Measurements from ENCODE around the gene PACS2. TPM values are rescaled to one million over a fixed set of nuclear protein-coding genes. Genes with fewer than 3 reads are reported as not detected.

Gene PACS2
- total RNA-seq, 1 experiment from 2014 or later: 72.5 TPM

DNA sequence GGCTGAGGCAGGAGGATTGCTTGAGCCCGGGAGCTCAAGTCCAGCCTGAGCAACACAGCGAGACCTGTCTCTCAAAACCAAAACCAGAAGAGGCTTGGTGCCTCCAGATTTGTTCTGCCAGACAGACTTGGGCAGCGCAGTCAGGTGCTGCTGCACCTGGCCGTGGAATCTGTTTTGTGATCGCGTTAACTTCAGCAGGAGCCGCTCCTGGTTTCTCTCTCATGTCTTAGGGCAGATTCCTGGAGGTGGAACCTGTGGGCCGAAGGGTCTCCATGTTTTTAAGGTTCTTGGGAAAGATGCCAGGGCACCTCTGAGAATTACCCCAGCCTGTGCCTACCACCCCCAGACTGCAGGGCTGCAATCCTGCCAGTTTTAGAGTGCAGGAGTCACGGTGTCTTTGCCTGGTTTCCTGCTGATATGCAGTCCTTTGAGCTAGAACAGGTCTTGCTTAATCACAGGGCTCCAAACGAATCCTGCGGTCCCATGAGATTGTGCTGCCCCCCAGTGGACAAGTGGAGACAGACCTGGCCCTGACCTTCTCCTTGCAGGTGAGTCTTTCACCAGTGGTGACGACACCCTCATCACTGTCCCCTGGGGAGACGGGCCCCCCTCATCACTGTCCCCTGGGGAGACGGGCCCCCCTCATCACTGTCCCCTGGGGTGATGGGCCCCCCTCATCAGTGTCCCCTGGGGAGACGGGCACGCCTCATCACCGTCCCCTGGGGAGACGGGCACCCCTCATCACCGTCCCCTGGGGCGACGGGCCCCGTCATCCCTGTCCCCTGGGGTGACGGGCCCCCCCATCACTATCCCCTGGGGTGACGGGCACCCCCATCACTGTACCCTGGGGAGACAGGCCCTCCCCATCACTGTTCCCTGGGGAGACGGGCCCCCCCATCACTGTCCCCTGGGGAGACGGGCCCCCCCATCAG, 37.6 kb downstream of the PACS2 start:
- Histone ChIP-seq H2AFZ (ENCODE audit: low read length) (no peak overlapping the region), H3K27me3 (ENCODE audit: insufficient read depth, low read length) (no peaks in the 10 kb centered on the region), H2BK5ac (ENCODE audit: insufficient read length, low read length) (no peak overlapping the region), H3K14ac (ENCODE audit: insufficient read depth, low read length) (no peak overlapping the region), H4K91ac (ENCODE audit: insufficient read length, low read depth, low read length) (no peak overlapping the region), H3K4me1 (ENCODE audit: insufficient read depth, low read length) (no peaks in the 10 kb centered on the region), H3K4ac (ENCODE audit: low read depth, low read length) (no peak overlapping the region), H3K79me1 (ENCODE audit: insufficient read depth, low read depth, low read length, poor library complexity, severe bottlenecking) (no peaks in the 10 kb centered on the region), H3K56ac (ENCODE audit: insufficient read length, low read depth, low read length) (no peak overlapping the region), H2BK120ac (ENCODE audit: low read depth, low read length, poor library complexity, severe bottlenecking) (no peak overlapping the region), H3K27ac (ENCODE audit: insufficient read length, low read depth, low read length) (no peak overlapping the region), H4K5ac (ENCODE audit: insufficient read length, low read depth, low read length) (no peak overlapping the region), H2BK20ac (ENCODE audit: low read depth, low read length, poor library complexity, severe bottlenecking) (no peak overlapping the region), H2AK5ac (ENCODE audit: insufficient read length, low read length) (no peak overlapping the region), H3K4me2 (ENCODE audit: insufficient read depth, insufficient read length, low read length) (no peak overlapping the region), H3K23ac (ENCODE audit: insufficient read length, low read depth, low read length) (no peak overlapping the region), H4K8ac (replicated peaks; ENCODE audit: insufficient read length, low read depth, low read length) (no peak overlapping the region), H3K79me2 (ENCODE audit: insufficient read depth, low read length) (no peaks in the 10 kb centered on the region; the same call in 1 of the 2 replicates), H3T11ph (ENCODE audit: low read length) (no peak overlapping the region), H4K20me1 (ENCODE audit: control insufficient read depth, insufficient read depth, insufficient read length) (peaks cover 4% of the 10 kb centered on the region), H3K9ac (ENCODE audit: extremely low read depth, insufficient read length, low read length) (no peak overlapping the region), H3K23me2 (ENCODE audit: insufficient read length, low read depth, low read length, poor library complexity, severe bottlenecking) (no peaks in the 10 kb centered on the region), H2BK15ac (ENCODE audit: low read depth, low read length) (no peak overlapping the region), H2BK12ac (ENCODE audit: insufficient read length, low read depth, low read length) (no peak overlapping the region), H3K18ac (ENCODE audit: insufficient read length, low read depth, low read length) (no peak overlapping the region), H3K9me3 (ENCODE audit: control insufficient read depth, low read depth, low read length) (no peaks in the 10 kb centered on the region)
- DNase-seq: peak; percentile 90
- no peak overlapping the region; a peak in 1 of 7 replicates for H3K27ac Mint-ChIP-seq
- H3K4me3 Mint-ChIP-seq: no peak overlapping the region
- no peaks in the 10 kb centered on the region for H3K27me3 Mint-ChIP-seq (ENCODE audit: low read depth)
- no CpG with 5 or more reads among the region's 26 CpGs for WGBS (ENCODE audit: extremely low coverage, insufficient read length, low lambda C conversion rate)
- peak; percentile 90 for TF ChIP-seq CTCF (conservative IDR thresholded peaks at IDR 0.05)
- peaks cover 10 to 12% of the 10 kb centered on the region in 2 experiments for H3K4me1 Mint-ChIP-seq
- H3K36me3 Mint-ChIP-seq (ENCODE audit: insufficient read depth in 1 of 3, low read depth in 3 of 3): peaks cover 0 to 9% (median 0%) of the 10 kb centered on the region in 3 experiments; a peak in 3 of 7 replicates
- no peaks in the 10 kb centered on the region for H3K9me3 Mint-ChIP-seq
